Endothelial cell of umbilical vein (primary cell): Measurements from ENCODE around the gene QSOX2.

Source experiments
- EZH2 ChIP-seq: IDR thresholded peaks from 2 replicates; pipeline ENCODE4 v1.6.1; 2012; ENCODE audit warnings: borderline replicate concordance, low read depth, mild to moderate bottlenecking, moderate library complexity, low read length, inconsistent platforms; ENCODE audit not compliant: severe bottlenecking
- GATA2 ChIP-seq: IDR thresholded peaks from 2 replicates; pipeline ENCODE4 v1.7.0; 2011; ENCODE audit warnings: low read depth, mild to moderate bottlenecking, moderate library complexity, mixed read lengths, low read length; ENCODE audit not compliant: insufficient read length, insufficient read depth
- POLR2A ChIP-seq: IDR thresholded peaks from 2 replicates; pipeline ENCODE4 v1.6.1; 2012; ENCODE audit warnings: low read depth, mild to moderate bottlenecking, control low read depth, low read length
- TF ChIP-seq, protein P1 (sequence below), 2 donors: IDR thresholded peaks; 1 replicate in 1 of 2; 2 replicates in 1 of 2; pipeline ENCODE4 v1.5.1; 2011; ENCODE audit warnings: low read length in 2 of 2, mild to moderate bottlenecking in 2 of 2, moderate library complexity in 2 of 2, control low read depth in 1 of 2, inconsistent platforms in 1 of 2, low read depth in 1 of 2; ENCODE audit not compliant: insufficient read depth in 1 of 2; ENCODE audit errors: extremely low read depth in 1 of 2
- TF ChIP-seq, protein P2 (sequence below): IDR thresholded peaks from 2 replicates; pipeline ENCODE4 v1.6.1; 2011; ENCODE audit not compliant: insufficient read depth, insufficient read length

DNA sequence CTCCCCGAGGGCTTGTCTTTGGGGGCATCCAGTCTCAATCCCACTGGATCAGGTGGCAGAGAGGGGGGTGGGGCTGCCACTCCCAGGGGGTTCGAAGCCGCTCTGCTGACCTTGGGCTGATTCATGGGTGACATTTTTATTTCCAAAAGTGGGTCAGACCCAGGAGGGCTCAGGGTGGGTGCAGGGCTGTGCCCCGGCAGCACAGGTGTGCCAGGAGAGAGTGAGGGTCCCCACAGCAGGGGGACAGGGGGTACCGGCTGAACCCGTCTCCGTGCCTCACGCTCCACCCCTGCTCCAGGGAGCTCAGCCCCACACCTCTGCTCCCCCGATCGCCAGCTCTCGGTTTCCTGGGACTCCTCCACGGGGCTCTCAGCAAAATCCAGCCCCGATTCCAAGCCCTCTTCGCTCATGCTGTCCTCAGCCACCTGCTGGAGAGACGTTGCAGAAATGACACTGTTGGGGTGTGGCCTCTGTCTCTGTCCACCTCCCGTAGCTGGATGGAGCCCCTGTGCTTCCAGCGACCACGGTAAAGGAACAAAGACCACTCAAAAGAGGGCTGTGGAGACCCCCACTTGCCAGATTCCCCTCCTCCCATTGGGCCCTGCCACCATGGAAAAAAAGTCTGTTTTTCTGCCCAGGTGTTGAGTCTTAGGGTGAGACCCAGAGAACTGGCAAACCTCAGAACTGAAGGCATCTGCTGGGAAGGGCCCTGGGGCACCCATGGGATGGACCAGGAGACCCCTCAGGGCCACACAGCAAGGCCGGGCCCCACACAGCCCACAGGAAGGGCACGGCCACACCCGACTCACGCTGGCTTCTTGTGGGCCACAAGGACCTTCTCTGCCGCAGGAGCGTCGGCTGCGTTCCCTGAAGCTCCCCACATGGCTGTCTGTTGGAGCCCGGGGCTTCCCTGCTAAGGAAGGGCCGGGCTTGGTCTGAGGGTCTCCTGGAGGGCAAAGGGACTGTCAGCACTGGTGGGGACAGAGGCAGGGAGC is 10.6 kb upstream of the QSOX2 start:
- TF ChIP-seq, protein P1, sequence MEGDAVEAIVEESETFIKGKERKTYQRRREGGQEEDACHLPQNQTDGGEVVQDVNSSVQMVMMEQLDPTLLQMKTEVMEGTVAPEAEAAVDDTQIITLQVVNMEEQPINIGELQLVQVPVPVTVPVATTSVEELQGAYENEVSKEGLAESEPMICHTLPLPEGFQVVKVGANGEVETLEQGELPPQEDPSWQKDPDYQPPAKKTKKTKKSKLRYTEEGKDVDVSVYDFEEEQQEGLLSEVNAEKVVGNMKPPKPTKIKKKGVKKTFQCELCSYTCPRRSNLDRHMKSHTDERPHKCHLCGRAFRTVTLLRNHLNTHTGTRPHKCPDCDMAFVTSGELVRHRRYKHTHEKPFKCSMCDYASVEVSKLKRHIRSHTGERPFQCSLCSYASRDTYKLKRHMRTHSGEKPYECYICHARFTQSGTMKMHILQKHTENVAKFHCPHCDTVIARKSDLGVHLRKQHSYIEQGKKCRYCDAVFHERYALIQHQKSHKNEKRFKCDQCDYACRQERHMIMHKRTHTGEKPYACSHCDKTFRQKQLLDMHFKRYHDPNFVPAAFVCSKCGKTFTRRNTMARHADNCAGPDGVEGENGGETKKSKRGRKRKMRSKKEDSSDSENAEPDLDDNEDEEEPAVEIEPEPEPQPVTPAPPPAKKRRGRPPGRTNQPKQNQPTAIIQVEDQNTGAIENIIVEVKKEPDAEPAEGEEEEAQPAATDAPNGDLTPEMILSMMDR (IDR thresholded peaks at IDR 0.05; ENCODE audit: extremely low read depth in 1 of 2, insufficient read depth in 1 of 2, low read depth in 1 of 2, low read length in 2 of 2), result peak in 1 of 2 donors; percentile 9
- TF ChIP-seq EZH2, result no peak
- no peak for TF ChIP-seq POLR2A
- TF ChIP-seq GATA2, result no peak
- TF ChIP-seq, protein P2, sequence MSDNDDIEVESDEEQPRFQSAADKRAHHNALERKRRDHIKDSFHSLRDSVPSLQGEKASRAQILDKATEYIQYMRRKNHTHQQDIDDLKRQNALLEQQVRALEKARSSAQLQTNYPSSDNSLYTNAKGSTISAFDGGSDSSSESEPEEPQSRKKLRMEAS, result no peak
